Measurements from ENCODE around the gene EPHB6. TPM values are rescaled to one million over a fixed set of nuclear protein-coding genes. Genes with fewer than 3 reads are reported as not detected.

Gene EPHB6
- total and polyA plus RNA-seq, 5 experiments from 2014 or later = 10.2 to 57.4 (median 23.3) TPM

DNA sequence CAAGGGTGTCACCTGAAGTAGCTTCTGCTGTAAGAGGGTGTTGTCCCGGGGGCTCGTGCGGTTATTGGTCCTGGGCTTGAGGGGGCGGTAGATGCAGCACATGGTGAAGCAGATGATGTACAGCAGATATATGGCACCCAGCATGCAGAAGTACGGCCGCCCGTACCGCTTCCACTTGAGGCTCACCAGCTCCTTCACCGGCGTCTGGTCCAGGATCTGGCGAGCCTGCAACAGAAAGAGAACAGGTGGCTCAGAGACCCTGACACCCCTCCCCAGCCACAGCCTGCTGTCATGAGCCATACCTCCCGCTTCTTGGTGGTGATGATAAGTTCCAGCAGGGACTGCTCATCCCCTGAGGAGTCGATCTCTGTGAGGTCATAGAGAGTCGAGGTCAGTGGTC, 20.6 kb downstream of the EPHB6 start:
- Mint-ChIP-seq H3K36me3 (no peaks in the 10 kb centered on the region), H3K4me1 (peaks cover 0 to 2% (median 0%) of the 10 kb centered on the region in 4 donors), H3K27me3 (peaks cover 0 to 2% (median 0%) of the 10 kb centered on the region in 5 donors), H3K4me3 (no peak overlapping the region), H3K9me3 (peaks cover 0 to 3% (median 0%) of the 10 kb centered on the region in 9 donors), H3K27ac (no peak overlapping the region)
- ATAC-seq (no peak), DNase-seq (no peak)
- POLR2A ChIA-PET = no interaction called here

DNA sequence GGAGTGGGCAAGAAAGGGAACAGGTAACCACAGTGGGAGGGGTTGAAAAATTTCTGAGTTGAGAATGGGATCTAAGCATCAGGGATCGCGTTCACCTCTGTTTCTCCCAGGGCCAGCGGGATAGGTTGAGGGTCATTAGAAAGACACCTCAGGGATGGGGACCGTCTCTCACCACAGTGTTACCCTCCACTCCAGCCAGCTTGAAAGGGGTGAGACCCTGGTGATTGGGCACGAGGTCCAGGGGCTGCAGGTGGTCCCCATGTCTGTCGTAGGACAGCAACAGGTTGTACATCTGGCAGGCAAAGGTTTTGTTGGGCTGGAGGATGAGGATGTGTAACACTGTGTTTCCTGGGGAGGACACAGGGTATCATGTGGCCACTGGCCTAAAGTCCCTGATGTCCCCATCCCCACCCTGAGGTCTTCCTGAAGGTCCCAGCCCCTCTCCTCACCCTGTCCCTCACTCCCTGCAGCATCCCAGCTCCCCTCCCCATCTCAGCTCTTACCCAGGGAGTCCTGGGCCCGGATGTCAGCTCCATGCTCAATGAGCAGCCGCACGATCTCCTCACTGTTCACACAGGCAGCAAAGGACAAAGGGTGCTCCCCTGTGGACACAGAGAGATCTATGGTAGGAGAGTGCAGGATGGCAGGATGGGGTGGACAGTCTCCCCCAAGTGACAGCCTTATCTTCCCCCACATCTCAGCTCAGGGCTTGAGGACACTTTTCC, 21.5 kb downstream of the EPHB6 start:
- Mint-ChIP-seq H3K27ac (peak overlapping the region in 1 of 10 donors; percentile 64), H3K4me3 (no peak overlapping the region), H3K9me3 (peaks cover 0 to 3% (median 0%) of the 10 kb centered on the region in 9 donors), H3K36me3 (no peaks in the 10 kb centered on the region), H3K4me1 (peaks cover 0 to 2% (median 0%) of the 10 kb centered on the region in 4 donors), H3K27me3 (peaks cover 0 to 2% (median 0%) of the 10 kb centered on the region in 5 donors)
- ATAC-seq = no peak
- POLR2A ChIA-PET = no interaction called here
- DNase-seq = no peak

- Mint-ChIP-seq H3K9me3 (peaks cover 0 to 3% (median 0%) of the 10 kb centered on the region in 9 donors), H3K27ac (no peak overlapping the region), H3K36me3 (no peaks in the 10 kb centered on the region), H3K4me1 (peaks cover 0 to 2% (median 0%) of the 10 kb centered on the region in 4 donors), H3K27me3 (peaks cover 0 to 2% (median 0%) of the 10 kb centered on the region in 5 donors), H3K4me3 (no peak overlapping the region)
- no peak for DNase-seq
- ATAC-seq = no peak
- POLR2A ChIA-PET = no interaction called here
Observed at GRCh38 chr7:142876991-142877910, 22.4 kb downstream of the EPHB6 start.

GRCh38 chr7:142878315-142878714, 23.4 kb downstream of the EPHB6 start:
- POLR2A ChIA-PET = no interaction called here
- no peak overlapping the region for H3K4me3 Mint-ChIP-seq
- H3K9me3 Mint-ChIP-seq = peaks cover 0 to 3% (median 0%) of the 10 kb centered on the region in 9 donors
- no peak overlapping the region for H3K27ac Mint-ChIP-seq
- DNase-seq (no peak), ATAC-seq (no peak)
- H3K4me1 Mint-ChIP-seq = peaks cover 0 to 2% (median 0%) of the 10 kb centered on the region in 4 donors
- H3K27me3 Mint-ChIP-seq = peaks cover 0 to 2% (median 0%) of the 10 kb centered on the region in 5 donors
- H3K36me3 Mint-ChIP-seq = no peaks in the 10 kb centered on the region

GRCh38 chr7:142879060-142879459, 24.2 kb downstream of the EPHB6 start:
- POLR2A ChIA-PET = no interaction called here
- no peak overlapping the region for H3K4me3 Mint-ChIP-seq
- peaks cover 0 to 2% (median 0%) of the 10 kb centered on the region in 5 donors for H3K27me3 Mint-ChIP-seq
- peaks cover 0 to 3% (median 0%) of the 10 kb centered on the region in 9 donors for H3K9me3 Mint-ChIP-seq
- H3K27ac Mint-ChIP-seq = no peak overlapping the region
- H3K36me3 Mint-ChIP-seq = no peaks in the 10 kb centered on the region
- H3K4me1 Mint-ChIP-seq = no peaks in the 10 kb centered on the region
- DNase-seq (no peak), ATAC-seq (no peak)

DNA sequence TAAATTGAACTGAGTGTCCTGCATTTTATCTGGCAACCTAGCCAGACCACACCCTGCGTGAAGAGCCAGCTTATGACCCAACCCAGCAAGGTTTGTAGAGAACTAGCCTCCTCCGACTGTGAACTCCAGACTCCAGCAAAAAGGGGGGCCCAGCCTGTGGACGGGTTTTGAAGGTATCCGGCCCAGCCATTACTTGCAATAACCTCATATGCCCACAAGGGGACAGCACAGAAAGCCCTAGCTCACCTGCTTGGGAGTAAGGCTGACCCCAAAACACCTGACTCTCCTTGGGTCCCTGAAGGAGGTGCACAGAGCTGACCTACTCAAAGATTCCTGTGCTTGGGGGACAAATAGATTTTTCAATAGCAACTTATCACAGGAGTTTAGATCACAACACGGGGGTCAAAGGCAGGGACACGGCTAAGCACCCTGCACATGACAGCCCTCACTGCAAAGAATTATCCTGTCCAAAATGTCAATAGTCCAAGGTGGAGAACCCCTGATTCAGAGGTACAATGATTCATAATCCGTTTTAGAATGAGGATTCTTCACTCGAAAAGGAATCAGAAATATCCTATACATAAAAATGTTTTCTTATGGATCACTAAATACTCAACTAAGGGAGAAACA, 26.1 kb downstream of the EPHB6 start:
- H3K9me3 Mint-ChIP-seq = no peaks in the 10 kb centered on the region
- no peaks in the 10 kb centered on the region for H3K4me1 Mint-ChIP-seq
- ATAC-seq = peak; percentile 75 to 81
- H3K27ac Mint-ChIP-seq = no peak overlapping the region
- peaks cover 0 to 2% (median 0%) of the 10 kb centered on the region in 5 donors for H3K27me3 Mint-ChIP-seq
- no peak overlapping the region for H3K4me3 Mint-ChIP-seq
- no peaks in the 10 kb centered on the region for H3K36me3 Mint-ChIP-seq
- DNase-seq = peak in 8 of 10 donors; percentile 27 to 63 (median 46)
- POLR2A ChIA-PET = interaction anchor here (0.7 to 1.3 kb wide), 3 partner anchors 8 to 80 kb away, joined by 3 to 4 read pairs (median 3); no protein-coding TSS in a partner anchor

GRCh38 chr7:142881586-142882337, 26.9 kb downstream of the EPHB6 start:
- Mint-ChIP-seq H3K27ac (no peak overlapping the region), H3K4me3 (no peak overlapping the region), H3K36me3 (no peaks in the 10 kb centered on the region), H3K9me3 (no peaks in the 10 kb centered on the region), H3K27me3 (peaks cover 0 to 2% (median 0%) of the 10 kb centered on the region in 5 donors), H3K4me1 (no peaks in the 10 kb centered on the region)
- DNase-seq (peak in 2 of 10 donors; percentile 10 to 31), ATAC-seq (no peak)
- POLR2A ChIA-PET = interaction anchor here (0.7 to 1.0 kb wide), 2 partner anchors 9 to 74 kb away, joined by 3 read pairs; no protein-coding TSS in a partner anchor

- POLR2A ChIA-PET = no interaction called here
- Mint-ChIP-seq H3K4me3 (no peak overlapping the region), H3K27me3 (peaks cover 0 to 3% (median 2%) of the 10 kb centered on the region in 5 donors), H3K27ac (no peak overlapping the region), H3K9me3 (no peaks in the 10 kb centered on the region), H3K4me1 (no peaks in the 10 kb centered on the region), H3K36me3 (no peaks in the 10 kb centered on the region)
- DNase-seq (no peak), ATAC-seq (no peak)
Observed at GRCh38 chr7:142882338-142882678, 27.4 kb downstream of the EPHB6 start.

DNA sequence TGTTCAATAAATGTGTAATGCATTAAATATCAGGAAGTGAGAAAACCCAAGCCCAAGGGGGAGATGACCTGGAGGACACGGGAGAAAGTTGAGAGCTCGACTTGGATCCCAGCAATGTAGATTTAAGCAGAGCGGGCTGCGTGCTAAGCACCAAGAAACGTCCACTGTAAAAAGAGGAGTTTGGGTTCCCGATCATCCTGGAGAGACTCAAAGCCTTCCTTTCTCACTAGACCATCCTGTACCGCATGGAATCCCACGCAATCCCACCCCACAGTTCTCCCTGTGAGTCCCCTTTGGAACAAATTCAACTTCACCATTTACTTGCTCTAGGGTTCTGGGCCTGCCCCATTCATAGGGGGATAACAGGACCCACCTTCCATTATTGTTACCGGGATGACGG, 28.3 kb downstream of the EPHB6 start:
- POLR2A ChIA-PET = no interaction called here
- Mint-ChIP-seq H3K27ac (no peak overlapping the region), H3K36me3 (no peaks in the 10 kb centered on the region), H3K9me3 (no peaks in the 10 kb centered on the region), H3K4me1 (no peaks in the 10 kb centered on the region), H3K27me3 (peaks cover 0 to 5% (median 3%) of the 10 kb centered on the region in 5 donors), H3K4me3 (no peak overlapping the region)
- no peak for ATAC-seq
- DNase-seq = peak in 1 of 10 donors; percentile 3

GRCh38 chr7:142883571-142884285, 28.9 kb downstream of the EPHB6 start:
- Mint-ChIP-seq H3K4me1 (no peaks in the 10 kb centered on the region), H3K27ac (no peak overlapping the region), H3K27me3 (peaks cover 0 to 5% (median 3%) of the 10 kb centered on the region in 5 donors), H3K4me3 (no peak overlapping the region), H3K9me3 (no peaks in the 10 kb centered on the region), H3K36me3 (no peaks in the 10 kb centered on the region)
- POLR2A ChIA-PET = no interaction called here
- no peak for DNase-seq
- ATAC-seq = no peak

DNA sequence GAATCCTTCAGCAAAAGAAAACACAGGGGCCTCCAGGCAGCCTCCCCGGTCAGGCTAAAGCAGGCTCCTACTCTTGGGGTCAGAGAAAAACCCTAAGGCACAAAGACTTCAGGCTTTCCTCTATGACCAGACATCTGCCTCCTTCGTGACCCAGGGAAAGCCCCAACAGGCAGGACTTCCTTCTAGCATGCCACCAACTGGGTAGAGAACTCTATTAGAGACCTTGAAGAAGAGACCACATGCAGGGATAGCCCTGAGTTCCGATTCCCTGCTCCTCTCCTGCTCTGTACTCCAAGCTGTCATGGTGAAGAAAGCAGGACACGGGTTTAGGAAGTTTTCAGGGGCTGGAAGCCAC, 29.4 kb downstream of the EPHB6 start:
- no peaks in the 10 kb centered on the region for H3K4me1 Mint-ChIP-seq
- no peaks in the 10 kb centered on the region for H3K9me3 Mint-ChIP-seq
- no peak overlapping the region for H3K4me3 Mint-ChIP-seq
- H3K27me3 Mint-ChIP-seq = peaks cover 0 to 5% (median 3%) of the 10 kb centered on the region in 5 donors
- DNase-seq = peak in 1 of 10 donors; percentile 9
- no peak for ATAC-seq
- POLR2A ChIA-PET = no interaction called here
- H3K36me3 Mint-ChIP-seq = no peaks in the 10 kb centered on the region
- no peak overlapping the region for H3K27ac Mint-ChIP-seq
